Measurements from ENCODE around the gene MSRB1. TPM values are rescaled to one million over a fixed set of nuclear protein-coding genes. Genes with fewer than 3 reads are reported as not detected.

Gene MSRB1
- total and polyA plus RNA-seq, 2 donors (not counting 1 experiment from before 2014, with no cell fraction given): 7.1 to 21.4 TPM

- Histone ChIP-seq H3K27me3 (ENCODE audit: control insufficient read depth, insufficient read depth, low read length) (peaks cover 19% of the 10 kb centered on the region), H3K27ac (ENCODE audit: insufficient read depth, low read length) (no peak overlapping the region), H2AFZ (ENCODE audit: low read length) (no peak overlapping the region), H3K4me1 (ENCODE audit: control insufficient read depth, extremely low read depth, insufficient read depth, low read length) (peaks cover 9% of the 10 kb centered on the region), H4K20me1 (ENCODE audit: control insufficient read depth, extremely low read depth, insufficient read depth, low read length) (no peaks in the 10 kb centered on the region), H3K4me2 (ENCODE audit: extremely low read depth, insufficient read depth, low read length) (peak overlapping the region; percentile 77), H3K9ac (ENCODE audit: insufficient read depth, low read length) (no peak overlapping the region), H3K4me3 (replicated peaks in 1 of 4; ENCODE audit: control extremely low read depth in 1 of 4, insufficient read depth in 1 of 4, low read depth in 3 of 4, low read length in 4 of 4) (peak overlapping the region in 3 of 4 experiments; percentile 12 to 73 (median 41)), H3K9me3 (ENCODE audit: control insufficient read depth, insufficient read depth, low read depth, low read length) (no peaks in the 10 kb centered on the region), H3K79me2 (ENCODE audit: control insufficient read depth, insufficient read depth, low read length) (peaks cover 11% of the 10 kb centered on the region), H3K36me3 (ENCODE audit: control insufficient read depth, insufficient read depth, low read length) (peaks cover 23% of the 10 kb centered on the region)
- TF ChIP-seq, protein P1, sequence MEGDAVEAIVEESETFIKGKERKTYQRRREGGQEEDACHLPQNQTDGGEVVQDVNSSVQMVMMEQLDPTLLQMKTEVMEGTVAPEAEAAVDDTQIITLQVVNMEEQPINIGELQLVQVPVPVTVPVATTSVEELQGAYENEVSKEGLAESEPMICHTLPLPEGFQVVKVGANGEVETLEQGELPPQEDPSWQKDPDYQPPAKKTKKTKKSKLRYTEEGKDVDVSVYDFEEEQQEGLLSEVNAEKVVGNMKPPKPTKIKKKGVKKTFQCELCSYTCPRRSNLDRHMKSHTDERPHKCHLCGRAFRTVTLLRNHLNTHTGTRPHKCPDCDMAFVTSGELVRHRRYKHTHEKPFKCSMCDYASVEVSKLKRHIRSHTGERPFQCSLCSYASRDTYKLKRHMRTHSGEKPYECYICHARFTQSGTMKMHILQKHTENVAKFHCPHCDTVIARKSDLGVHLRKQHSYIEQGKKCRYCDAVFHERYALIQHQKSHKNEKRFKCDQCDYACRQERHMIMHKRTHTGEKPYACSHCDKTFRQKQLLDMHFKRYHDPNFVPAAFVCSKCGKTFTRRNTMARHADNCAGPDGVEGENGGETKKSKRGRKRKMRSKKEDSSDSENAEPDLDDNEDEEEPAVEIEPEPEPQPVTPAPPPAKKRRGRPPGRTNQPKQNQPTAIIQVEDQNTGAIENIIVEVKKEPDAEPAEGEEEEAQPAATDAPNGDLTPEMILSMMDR (conservative IDR thresholded peaks at IDR 0.05 in 1 of 2, IDR thresholded peaks at IDR 0.05 in 1 of 2; ENCODE audit: low read depth in 1 of 2, low read length in 2 of 2): peak; percentile 21 to 32
- no peak for TF ChIP-seq EZH2 (IDR thresholded peaks at IDR 0.05; ENCODE audit: low read length, missing control alignments)
- DNase-seq (ENCODE audit: low read depth in 2 of 2): no peak
Measured at GRCh38 chr16:1982991-1983543, 40.1 kb upstream of the MSRB1 start.

DNA sequence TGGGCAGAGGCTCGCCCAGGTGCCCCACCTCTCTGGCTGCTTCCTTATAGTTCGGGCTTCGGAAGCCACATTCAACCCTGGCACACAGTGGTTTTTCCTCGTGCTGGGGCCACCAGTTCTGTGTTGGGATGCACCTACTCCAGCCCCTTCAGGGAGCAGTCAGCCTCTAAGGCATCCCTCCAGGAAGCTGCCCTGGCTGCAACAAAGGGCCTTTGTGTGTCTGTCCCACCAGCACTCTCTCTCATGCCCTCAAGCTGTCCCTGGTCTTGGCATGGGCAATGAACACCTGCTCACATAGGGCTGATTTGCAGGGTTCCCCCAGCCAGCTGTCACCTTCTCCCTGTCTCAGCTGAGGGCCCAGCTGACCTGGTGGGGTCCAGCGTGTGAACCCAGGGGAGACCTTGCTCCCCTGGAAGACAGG, 39.0 kb upstream of the MSRB1 start:
- Histone ChIP-seq H2AFZ (ENCODE audit: low read length) (no peak overlapping the region), H3K27ac (ENCODE audit: insufficient read depth, low read length) (no peak overlapping the region), H3K36me3 (ENCODE audit: control insufficient read depth, insufficient read depth, low read length) (peaks cover 26% of the 10 kb centered on the region), H3K4me2 (ENCODE audit: extremely low read depth, insufficient read depth, low read length) (no peak overlapping the region), H3K4me1 (ENCODE audit: control insufficient read depth, extremely low read depth, insufficient read depth, low read length) (peaks cover 9% of the 10 kb centered on the region), H3K27me3 (ENCODE audit: control insufficient read depth, insufficient read depth, low read length) (peaks cover 19% of the 10 kb centered on the region), H3K9ac (ENCODE audit: insufficient read depth, low read length) (no peak overlapping the region), H3K79me2 (ENCODE audit: control insufficient read depth, insufficient read depth, low read length) (peaks cover 11% of the 10 kb centered on the region), H3K9me3 (ENCODE audit: control insufficient read depth, insufficient read depth, low read depth, low read length) (no peaks in the 10 kb centered on the region), H3K4me3 (replicated peaks in 1 of 4; ENCODE audit: control extremely low read depth in 1 of 4, insufficient read depth in 1 of 4, low read depth in 3 of 4, low read length in 4 of 4) (no peak overlapping the region), H4K20me1 (ENCODE audit: control insufficient read depth, extremely low read depth, insufficient read depth, low read length) (no peaks in the 10 kb centered on the region)
- TF ChIP-seq, protein P1 (conservative IDR thresholded peaks at IDR 0.05 in 1 of 2, IDR thresholded peaks at IDR 0.05 in 1 of 2; ENCODE audit: low read depth in 1 of 2, low read length in 2 of 2): no peak
- TF ChIP-seq EZH2 (IDR thresholded peaks at IDR 0.05; ENCODE audit: low read length, missing control alignments): peak; percentile 67
- DNase-seq (ENCODE audit: low read depth in 2 of 2): no peak

GRCh38 chr16:1981398-1981836, 38.4 kb upstream of the MSRB1 start, which contains the start of gene NOXO1:
Gene NOXO1, minus strand, starts transcription at chr16:1981469. Its CDS starts 290 bp downstream, at chr16:1981179.
- H2AFZ ChIP-seq (ENCODE audit: low read length): no peak within 1 kb of the TSS
- no peak within 1 kb of the TSS for H3K4me2 ChIP-seq (ENCODE audit: extremely low read depth, insufficient read depth, low read length)
- no peak within 1 kb of the TSS for H3K4me3 ChIP-seq (replicated peaks in 1 of 4; ENCODE audit: control extremely low read depth in 1 of 4, insufficient read depth in 1 of 4, low read depth in 3 of 4, low read length in 4 of 4)
- H4K20me1 ChIP-seq (ENCODE audit: control insufficient read depth, extremely low read depth, insufficient read depth, low read length): no peaks in the 10 kb centered on the region
- H3K9me3 ChIP-seq (ENCODE audit: control insufficient read depth, insufficient read depth, low read depth, low read length): no peaks in the 10 kb centered on the region
- peaks cover 27% of the 10 kb centered on the region for H3K36me3 ChIP-seq (ENCODE audit: control insufficient read depth, insufficient read depth, low read length)
- H3K27me3 ChIP-seq (ENCODE audit: control insufficient read depth, insufficient read depth, low read length): peaks cover 19% of the 10 kb centered on the region
- no peak within 1 kb of the TSS for H3K9ac ChIP-seq (ENCODE audit: insufficient read depth, low read length)
- H3K27ac ChIP-seq (ENCODE audit: insufficient read depth, low read length): no peak within 1 kb of the TSS
- no peak for TF ChIP-seq EZH2 (IDR thresholded peaks at IDR 0.05; ENCODE audit: low read length, missing control alignments)
- TF ChIP-seq, protein P1 (conservative IDR thresholded peaks at IDR 0.05 in 1 of 2, IDR thresholded peaks at IDR 0.05 in 1 of 2; ENCODE audit: low read depth in 1 of 2, low read length in 2 of 2): no peak
- peaks cover 11% of the 10 kb centered on the region for H3K79me2 ChIP-seq (ENCODE audit: control insufficient read depth, insufficient read depth, low read length)
- DNase-seq (ENCODE audit: low read depth in 2 of 2): no peak
- H3K4me1 ChIP-seq (ENCODE audit: control insufficient read depth, extremely low read depth, insufficient read depth, low read length): peaks cover 9% of the 10 kb centered on the region
